PC-3 (cell line): Measurements from ENCODE around the gene LTB4R2.
A peak's percentile ranks its signal among the peaks of the same experiment; 100 is the strongest.

Source experiments
- EZH2phosphoT487 ChIP-seq: fragments of 300-600 bp; sonication (generic); IDR thresholded peaks from 2 replicates; pipeline ENCODE4 v1.6.1; 2018; ENCODE audit warnings: mild to moderate bottlenecking, antibody characterized with exemption, low read length, borderline replicate concordance
- TF ChIP-seq, protein P1 (sequence below): fragments of 300-600 bp; sonication (generic); conservative IDR thresholded peaks from 2 replicates; pipeline ENCODE4 v1.5.1; 2017; ENCODE audit warnings: antibody characterized with exemption, low read depth, mild to moderate bottlenecking, low read length

DNA sequence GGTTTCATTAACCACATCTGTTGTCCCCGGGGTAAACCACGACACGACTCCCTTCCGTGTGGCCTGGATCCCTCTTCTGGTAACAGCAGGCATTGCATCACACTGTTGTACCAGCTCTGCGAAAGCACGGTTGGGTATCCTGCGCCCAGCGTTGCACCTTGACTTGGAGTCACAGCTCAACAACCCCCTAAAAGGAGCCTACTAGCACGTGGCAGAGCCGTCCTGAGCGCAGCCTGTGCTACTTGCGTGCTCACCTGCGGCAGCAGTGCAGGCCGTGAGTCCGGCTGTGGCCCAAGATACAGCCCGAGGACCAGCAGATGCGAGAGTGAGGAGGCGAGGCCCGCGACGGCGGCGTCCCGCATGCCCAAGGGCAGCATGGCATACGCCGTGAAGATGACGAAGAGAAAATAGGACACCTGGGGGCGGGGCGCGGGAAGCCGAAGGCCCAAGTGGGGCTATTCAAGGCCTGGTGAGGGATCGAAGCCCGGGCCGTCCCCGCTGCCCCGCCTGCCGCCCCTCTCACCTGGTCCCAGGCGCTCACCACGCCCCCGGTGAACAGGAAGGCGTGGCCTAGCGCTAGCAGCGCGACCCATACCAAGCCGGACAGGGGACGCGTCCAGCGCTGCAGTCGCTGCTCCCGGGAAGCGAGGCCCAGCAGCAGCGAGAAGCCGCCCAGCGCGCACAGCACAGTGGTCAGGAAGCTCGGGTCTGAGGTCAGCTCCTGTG, 22.5 kb downstream of the LTB4R2 start:
- TF ChIP-seq, protein P1, sequence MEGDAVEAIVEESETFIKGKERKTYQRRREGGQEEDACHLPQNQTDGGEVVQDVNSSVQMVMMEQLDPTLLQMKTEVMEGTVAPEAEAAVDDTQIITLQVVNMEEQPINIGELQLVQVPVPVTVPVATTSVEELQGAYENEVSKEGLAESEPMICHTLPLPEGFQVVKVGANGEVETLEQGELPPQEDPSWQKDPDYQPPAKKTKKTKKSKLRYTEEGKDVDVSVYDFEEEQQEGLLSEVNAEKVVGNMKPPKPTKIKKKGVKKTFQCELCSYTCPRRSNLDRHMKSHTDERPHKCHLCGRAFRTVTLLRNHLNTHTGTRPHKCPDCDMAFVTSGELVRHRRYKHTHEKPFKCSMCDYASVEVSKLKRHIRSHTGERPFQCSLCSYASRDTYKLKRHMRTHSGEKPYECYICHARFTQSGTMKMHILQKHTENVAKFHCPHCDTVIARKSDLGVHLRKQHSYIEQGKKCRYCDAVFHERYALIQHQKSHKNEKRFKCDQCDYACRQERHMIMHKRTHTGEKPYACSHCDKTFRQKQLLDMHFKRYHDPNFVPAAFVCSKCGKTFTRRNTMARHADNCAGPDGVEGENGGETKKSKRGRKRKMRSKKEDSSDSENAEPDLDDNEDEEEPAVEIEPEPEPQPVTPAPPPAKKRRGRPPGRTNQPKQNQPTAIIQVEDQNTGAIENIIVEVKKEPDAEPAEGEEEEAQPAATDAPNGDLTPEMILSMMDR, result peak; percentile 76
- TF ChIP-seq EZH2phosphoT487, result no peak
